Muscle of back (tissue), 11 donors: ENCODE results near the gene RTF1. TPM values are rescaled to one million over a fixed set of nuclear protein-coding genes. Genes with fewer than 3 reads are reported as not detected.
A peak's percentile ranks its signal among the peaks of the same experiment; 100 is the strongest.
"Not testable (repeated sequence)": the region's sequence is repeated elsewhere in the genome, so short reads cannot be mapped to it uniquely, and the experiment has no call there.

Experiments
- DNase-seq, 3 donors: peaks; one replicate each; pipeline versions ENCODE4 v3.0.0 to v3.0.0-alpha.2; 2013
- polyA plus RNA-seq, 10 donors: library from polyadenylated mRNA; unstranded; fragments of 120-200 nt; gene quantifications; one replicate each; pipeline ENCODE4 v1.2.1, GENCODE V29; 2013; ENCODE audit not compliant: insufficient read length in 10 of 10

Gene RTF1
- polyA plus RNA-seq, 10 donors, result 35.9 to 58.2 (median 44.5) TPM

- DNase-seq, result no peak
These were observed 12.4 kb downstream of the RTF1 start for GRCh38 chr15:41429003-41429890.

- no peak for DNase-seq
These were observed 18.3 kb downstream of the RTF1 start for GRCh38 chr15:41435037-41435786.

- no peak for DNase-seq
These were observed 20.6 kb downstream of the RTF1 start for GRCh38 chr15:41437448-41437847.

GRCh38 chr15:41438206-41438605 is 21.3 kb downstream of the RTF1 start:
- DNase-seq, result no peak

DNA sequence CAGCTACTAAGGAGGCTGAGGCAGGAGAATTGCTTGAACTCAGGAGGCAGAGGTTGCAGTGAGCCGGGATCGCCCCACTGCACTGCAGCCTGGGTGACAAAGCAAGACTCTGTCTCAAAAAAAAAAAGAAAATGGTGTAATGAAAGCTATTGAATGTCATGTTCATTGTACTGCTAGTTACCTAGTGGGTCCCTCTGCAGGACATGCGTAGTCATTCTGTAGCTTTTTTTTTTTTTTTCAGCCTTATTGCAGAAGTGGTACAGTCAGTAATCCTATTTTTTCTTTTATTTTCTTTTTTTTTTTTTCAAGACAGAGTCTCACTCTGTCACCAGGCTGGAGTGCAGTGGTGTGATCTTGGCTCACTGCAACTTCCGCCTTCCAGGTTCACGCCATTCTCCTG is 21.9 kb downstream of the RTF1 start:
- not testable (repeated sequence) for DNase-seq

DNA sequence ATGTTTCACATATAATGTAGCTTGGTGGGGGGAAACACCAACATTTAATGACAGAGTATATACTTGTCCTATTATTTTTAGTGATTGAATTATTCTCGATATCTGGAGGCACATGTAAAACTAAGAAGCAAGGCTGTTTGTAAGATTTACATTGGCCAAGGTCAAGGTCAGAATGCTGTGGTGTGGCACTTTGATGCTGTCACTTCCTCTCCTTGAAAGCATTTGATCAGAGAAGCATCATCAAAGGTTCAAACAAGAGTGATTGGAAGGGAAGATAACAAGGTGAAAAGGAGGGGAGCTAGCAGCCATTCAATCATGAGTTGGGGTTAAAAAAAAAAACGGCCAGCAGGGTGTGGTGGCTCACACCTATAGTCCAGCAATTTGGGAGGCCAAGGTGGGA is 26.4 kb downstream of the RTF1 start:
- no peak for DNase-seq

- DNase-seq, result no peak
These were observed 28.5 kb downstream of the RTF1 start for GRCh38 chr15:41445399-41445798.

DNA sequence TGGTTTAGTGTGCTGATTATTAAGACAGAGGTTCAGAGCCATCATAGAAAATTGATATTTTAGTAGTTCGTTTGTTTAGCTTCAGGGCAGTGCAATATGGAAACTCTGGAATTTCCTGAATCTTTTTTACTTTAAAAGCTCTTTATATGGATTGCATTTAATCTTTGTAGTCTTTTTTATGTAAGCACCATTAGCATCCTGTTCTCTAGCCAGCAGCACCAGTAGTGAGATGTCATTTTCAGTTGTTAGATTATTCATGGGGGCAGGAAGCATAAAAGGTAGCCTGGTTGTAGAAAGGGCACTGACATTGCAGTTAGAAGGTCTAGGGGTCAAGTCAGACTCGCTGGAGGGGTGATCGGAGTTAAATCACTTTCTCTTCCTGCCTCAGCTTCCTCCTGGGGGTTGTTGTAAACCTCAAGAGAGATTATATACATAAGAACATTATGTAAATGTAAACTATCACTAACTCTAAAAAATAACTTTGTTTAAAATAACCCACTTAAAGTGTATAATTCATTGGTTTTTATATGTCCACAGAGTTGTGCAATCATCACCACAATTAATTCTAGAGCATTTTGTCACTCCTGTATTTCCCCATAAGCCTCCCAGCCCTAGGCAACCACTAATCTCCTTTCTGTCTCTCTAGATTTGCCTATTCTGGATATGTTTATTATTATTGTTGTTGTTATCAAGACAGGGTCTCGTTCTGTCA is 45.3 kb downstream of the RTF1 start:
- DNase-seq, result no peak

- no peak for DNase-seq
These were observed 48.1 kb downstream of the RTF1 start for GRCh38 chr15:41464889-41465580.

GRCh38 chr15:41465822-41466421 is 49.0 kb downstream of the RTF1 start:
- DNase-seq, result peak; percentile 30 to 67 (median 36)

GRCh38 chr15:41466711-41467110 is 49.8 kb downstream of the RTF1 start:
- no peak for DNase-seq

GRCh38 chr15:41469644-41470043 is 52.7 kb downstream of the RTF1 start:
- not testable (repeated sequence) for DNase-seq

DNA sequence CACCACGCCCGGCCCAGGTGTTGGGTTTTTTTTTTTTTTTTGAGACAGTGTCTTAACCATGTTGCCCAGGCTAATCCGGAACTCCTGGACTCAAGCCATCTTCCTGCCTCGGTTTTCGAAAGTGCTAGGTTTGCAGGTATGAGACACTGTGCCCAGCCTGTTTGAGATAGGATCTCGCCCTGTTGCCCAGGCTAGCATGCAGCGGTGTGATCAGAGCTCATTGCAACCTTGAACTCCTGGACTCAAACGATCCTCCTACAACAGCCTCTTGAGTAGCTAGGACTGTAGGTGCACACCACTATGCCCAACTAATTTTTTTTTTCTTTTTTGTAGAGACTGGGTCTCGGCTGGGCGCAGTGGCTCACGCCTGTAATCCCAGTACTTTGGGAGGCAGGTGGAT is 56.5 kb downstream of the RTF1 start:
- DNase-seq, result no peak

DNA sequence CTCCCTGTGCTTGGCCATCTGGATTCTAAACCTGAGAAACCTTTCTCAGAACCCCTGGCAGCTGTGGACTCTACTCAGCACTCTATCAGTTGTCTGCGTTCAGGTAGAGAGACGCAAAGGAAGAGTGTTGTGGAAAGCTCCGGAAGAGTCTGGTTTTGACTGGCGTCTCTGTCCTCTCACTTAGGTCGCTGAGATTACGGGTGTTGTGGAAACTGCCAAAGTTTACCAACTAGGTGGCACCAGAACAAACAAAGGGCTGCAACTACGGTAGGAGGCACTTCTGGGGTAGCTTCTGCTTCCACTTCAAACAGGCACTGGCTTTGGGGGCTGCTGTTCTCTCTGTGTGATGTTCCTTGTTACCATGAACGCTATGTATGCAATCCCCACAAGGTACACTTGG is 57.5 kb downstream of the RTF1 start:
- no peak for DNase-seq

DNA sequence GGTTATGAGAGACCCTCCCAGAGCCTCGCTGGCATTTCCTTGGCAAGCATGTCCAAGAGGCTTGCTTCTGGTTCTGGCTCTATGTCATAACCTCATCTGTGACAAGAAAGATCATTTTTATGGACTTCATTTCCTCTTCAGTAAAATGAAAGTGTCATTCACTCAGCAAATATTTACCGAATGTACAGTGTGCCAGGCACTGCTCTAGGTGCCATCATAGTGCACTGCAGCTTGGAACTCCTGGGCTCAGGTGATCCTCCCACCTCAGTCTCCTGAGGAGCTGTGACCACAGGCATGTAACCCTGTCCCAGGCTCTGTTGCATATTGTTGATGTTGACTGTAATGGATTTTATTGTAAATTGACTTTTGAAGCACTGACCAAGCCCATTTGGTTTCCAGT is 58.0 kb downstream of the RTF1 start:
- DNase-seq, result no peak

- no peak for DNase-seq
These were observed 59.6 kb downstream of the RTF1 start for GRCh38 chr15:41476416-41477048.

- DNase-seq, result no peak
These were observed 63.7 kb downstream of the RTF1 start for GRCh38 chr15:41480396-41481140.

GRCh38 chr15:41482110-41482877 is 65.4 kb downstream of the RTF1 start:
- DNase-seq, result no peak

DNA sequence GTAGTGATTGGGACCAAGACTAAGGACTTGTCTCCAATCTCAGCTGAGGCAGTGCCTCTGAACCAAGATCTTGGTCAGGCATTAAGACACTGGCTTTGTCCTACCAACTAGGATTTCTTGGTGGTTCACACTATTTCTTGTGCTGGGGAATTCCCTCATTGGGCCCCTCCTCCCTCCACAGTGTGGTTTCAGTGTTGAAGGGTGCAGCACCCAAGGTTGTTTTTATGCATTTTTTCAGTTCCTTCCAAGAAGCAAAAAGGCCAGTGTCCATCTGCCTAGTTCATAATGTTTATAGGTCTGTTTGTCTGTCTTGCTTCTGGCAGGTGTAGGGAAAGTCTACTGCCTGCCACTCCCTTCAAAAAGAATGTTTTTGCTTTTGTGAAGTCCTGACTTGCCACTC is 66.2 kb downstream of the RTF1 start:
- DNase-seq, result no peak
